ENCODE results near the gene E4F1. TPM values are rescaled to one million over a fixed set of nuclear protein-coding genes. Genes with fewer than 3 reads are reported as not detected.
"Not testable (repeated sequence)": the region's sequence is repeated elsewhere in the genome, so short reads cannot be mapped to it uniquely, and the experiment has no call there.

E4F1 gene
- total RNA-seq, 2 donors from 2014 or later: 15.5 to 19.3 TPM

DNA sequence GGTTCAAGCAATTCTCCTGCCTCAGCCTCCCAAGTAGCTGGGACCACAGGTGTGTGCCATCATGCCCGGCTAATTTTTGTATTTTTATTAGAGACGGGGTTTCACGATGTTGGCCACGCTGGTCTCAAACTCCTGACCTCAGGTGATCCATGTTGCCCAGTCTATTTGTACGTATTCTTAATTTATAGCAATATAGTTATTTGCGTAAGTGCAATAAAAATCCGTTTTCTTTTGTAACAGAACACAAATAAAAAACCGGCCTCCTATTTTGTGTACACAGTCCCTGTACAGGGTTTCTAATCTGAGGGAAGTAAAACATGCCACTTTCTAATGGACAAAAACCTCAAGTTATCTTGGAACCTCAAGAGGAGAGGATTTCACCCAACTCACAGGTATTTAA is 36.9 kb downstream of the E4F1 start:
- DNase-seq (ENCODE audit: low spot score): no peak
- intact Hi-C loops (cut with DNase I): no loop called here

DNA sequence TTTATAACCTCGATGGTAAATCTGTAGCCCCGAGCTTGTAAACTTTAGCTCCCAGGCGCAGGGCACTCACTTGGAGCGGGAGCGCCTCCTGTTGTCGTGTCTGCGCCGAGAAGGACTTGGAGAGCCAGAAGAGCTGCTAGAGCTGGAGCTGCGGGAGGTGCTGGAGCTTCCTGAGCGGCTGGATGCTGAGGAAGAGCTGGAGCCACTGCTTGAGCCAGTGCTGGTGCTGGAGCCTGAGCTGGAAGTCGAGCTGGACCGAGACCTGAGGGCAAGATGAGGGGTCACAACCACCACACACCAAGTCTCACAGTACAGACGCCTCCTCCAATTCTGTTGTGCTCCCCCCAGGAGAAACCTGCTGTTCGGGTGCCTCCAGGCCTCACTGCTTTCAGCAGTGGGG is 39.6 kb downstream of the E4F1 start:
- DNase-seq (ENCODE audit: low spot score); intact Hi-C loops (cut with DNase I): not testable (repeated sequence)

DNA sequence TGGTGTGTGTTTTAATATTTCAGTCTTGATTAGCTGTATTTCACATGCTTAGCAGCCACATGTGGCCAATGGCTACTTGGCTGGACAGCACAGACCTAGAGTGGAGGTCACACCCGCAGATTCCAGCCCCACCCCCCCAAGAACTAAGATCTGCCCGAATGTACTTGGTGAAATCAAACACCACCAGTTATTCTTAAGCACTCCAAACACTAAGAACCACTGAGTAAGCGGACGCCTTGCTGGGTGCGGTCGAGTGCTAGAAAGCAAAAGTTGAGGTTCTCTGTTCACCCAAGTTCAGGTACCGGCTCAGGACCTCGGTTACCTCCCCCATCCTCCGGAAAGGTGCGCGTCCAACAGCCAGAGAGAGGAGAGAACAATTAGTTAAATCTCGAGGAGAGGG is 43.5 kb downstream of the E4F1 start:
- DNase-seq (ENCODE audit: low spot score); intact Hi-C loops (cut with DNase I): not testable (repeated sequence)

DNA sequence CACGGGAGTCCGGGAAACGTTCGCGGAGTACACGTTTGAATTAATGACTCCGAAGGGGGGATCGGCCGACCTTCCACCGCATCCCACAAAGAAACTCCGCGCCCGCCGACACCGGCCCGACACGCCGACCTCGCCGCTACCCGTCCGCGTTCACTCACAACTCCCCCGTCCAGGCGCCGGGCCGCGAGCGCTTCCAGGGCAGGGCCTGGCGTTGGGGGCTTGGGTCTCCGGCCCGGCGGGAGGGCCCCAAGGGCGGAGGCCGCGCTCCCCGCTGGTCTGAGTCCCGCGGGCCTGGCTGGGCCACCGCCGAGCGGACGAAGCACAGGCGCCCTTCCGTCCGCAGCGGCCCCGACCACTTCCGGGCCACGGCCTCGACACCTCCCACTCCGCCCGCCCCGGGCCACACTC is 44.1 kb downstream of the E4F1 start:
- DNase-seq (ENCODE audit: low spot score); intact Hi-C loops (cut with DNase I): not testable (repeated sequence)

DNA sequence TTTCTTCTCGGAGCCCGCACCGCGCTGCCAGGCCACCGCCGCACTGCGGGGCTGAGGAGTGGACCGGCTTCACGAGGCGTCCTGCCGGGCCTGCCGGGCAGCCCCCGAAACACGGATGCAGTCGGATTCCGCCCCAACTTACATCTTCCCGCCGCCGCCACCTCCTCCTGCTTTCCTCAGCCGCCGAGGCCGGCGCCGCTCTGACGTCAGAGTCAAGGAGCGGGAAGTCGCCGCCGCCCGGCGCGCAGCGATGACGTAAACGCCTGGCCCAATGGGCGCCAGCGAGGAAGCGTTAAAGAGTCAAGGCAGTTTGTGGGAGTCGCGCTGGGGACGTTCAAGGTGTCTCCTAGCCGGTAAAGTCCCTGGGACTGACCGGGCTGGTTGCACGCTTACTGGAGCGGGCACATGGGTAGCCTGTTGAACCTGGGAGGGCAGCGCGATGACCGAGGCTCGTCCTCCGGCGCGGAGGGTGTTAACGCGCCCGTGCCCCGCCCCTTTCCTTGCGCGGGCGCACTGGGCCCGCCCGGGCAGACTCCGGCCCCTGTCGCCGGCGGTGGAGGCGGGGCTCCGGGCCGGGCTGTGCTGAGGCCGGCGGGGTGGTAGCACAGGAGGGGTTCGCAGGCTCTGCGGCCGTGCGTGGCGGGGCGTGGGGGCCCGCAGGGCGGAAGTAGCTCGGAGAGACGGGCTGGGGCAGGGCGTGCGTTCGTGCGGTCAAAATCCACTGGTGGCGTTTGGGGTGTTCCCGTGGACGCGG is 44.7 kb downstream of the E4F1 start, which contains the start of gene RNPS1:
TSS of gene RNPS1 (minus strand) at position 214 of the 754 bp plus-strand sequence. CDS start 3,483 bp downstream, outside the sequence.
- intact Hi-C loops (cut with DNase I): no loop called here

DNA sequence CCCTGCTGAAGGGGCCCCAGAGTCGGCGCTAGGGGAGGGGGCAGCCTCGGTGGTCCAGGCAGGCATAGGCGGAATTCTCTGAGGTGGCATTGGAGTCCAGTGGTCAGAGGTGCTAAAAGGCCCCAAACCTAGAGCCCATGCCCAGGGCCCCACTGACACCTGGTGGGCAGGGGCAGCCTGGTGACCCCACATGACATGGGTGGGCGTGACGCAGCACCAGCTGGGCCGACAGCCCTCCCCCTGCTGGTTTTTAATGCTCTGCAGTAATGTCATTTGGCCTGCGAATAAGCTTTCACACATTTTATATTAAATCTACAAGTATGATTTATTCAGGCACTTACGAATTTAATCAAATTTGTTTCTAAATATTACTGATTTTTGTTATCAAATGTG is 46.7 kb downstream of the E4F1 start:
- intact Hi-C loops (cut with DNase I): loop anchor here in 1 of 2 donors (10.0 kb wide), 2 partner anchors 45 to 105 kb away; partner anchors contain the start of gene E4F1
- no peak for DNase-seq (ENCODE audit: low spot score)

More for the DNA sequence above, 44.7 kb downstream of the E4F1 start, which contains the start of gene RNPS1:
- peak; percentile 99 for DNase-seq (ENCODE audit: low spot score)

DNA sequence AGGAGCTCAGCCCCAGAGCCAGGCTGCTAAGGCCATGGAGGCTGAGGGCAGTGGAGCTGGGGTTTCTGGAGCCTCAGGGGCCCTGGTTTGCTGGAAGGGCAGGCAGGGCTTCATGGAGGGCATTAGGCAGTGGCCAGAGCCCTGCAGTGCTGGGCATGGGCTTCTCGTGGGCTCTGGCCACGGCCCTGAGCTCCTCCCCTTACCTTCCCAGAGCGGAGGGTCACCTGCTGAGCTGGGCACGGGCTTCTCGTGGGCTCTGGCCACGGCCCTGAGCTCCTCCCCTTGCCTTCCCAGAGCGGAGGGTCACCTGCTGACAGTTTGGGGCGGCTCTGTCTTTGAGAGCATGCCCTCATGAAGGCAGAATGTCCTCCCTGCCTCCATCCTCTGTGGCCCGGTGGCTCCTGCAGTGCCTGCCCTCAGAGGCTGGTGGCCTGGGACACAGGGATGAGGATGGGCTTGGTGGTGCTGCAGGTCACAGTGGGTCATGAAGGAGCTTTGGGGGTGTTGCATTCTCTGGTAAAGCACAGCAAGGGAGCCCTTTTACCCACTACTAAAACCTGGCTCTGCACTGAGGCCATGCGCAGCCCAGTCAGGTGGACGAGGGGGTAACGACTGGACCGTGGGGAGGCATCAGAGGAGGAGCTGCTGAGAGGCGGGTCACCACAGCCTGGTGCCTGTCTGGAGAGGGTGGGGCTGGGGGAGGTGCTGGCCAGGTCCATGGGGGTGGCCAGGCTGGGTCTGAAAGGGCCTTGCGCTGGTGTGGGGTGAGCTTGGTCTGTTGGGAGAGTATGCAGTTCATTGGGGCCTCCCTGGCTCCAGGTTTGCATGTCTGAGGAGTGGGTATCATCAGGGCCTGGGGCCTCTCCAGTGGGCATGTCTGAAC is 47.4 kb downstream of the E4F1 start:
- no peak for DNase-seq (ENCODE audit: low spot score)
- intact Hi-C loops (cut with DNase I): loop anchor here in 1 of 2 donors (10.0 kb wide), 2 partner anchors 46 to 106 kb away; partner anchors contain the start of gene E4F1

DNA sequence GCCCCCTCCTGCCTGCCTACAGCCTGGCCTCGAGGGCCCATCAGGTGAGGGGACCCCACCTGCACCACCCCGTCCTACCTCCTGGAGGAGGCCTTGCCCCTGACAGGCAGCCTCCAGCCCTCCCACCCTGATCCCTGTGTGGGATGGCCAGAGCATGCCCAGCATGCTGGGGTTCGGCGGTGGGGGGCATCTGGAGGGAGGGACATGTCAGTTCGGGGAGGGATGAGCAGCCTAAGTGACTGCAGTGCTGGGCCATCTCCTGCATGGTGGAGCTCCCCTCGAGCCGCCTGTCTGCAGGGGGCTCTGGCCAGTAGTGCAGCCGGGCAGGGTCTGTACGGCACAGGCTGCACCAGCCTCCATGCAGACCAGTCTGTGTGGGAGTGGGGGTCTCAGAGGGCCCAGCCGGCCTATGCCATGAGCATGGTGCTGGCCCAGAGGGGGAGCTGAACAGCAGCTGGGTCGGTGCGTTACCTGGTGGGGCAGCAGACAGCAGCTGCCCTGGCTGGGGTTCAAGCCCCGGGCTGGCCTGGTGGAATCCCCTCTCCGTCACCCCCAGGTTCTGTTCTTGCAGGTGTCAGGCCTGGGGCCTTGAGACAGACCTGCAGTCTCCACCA is 48.6 kb downstream of the E4F1 start:
- intact Hi-C loops (cut with DNase I): loop anchor here in 1 of 2 donors (10.0 kb wide), 2 partner anchors 47 to 107 kb away; partner anchors contain the start of gene E4F1
- DNase-seq (ENCODE audit: low spot score): no peak

DNA sequence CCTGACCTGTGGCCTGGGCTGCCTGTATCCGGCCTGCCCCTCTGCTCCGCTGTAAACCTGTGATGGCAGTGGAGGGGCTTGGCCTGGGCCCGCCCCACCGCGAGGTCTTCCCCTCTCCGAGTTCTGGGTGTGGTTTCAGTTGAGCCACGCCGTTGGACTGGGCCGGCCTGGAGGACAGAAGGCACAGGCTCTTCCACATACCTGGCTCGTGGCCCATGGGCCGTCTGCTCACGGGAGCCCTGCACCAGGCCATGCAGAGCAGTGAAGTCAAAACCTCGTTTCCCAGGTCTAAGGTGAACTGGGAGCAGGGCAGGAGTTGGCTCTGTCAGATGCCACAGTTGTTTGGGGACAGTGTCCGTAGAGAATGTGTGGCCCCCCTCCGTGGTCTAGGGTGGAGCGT is 50.1 kb downstream of the E4F1 start:
- no peak for DNase-seq (ENCODE audit: low spot score)
- intact Hi-C loops (cut with DNase I): loop anchor here in 1 of 2 donors (10.0 kb wide), 2 partner anchors 49 to 109 kb away; partner anchors contain the start of gene E4F1

DNA sequence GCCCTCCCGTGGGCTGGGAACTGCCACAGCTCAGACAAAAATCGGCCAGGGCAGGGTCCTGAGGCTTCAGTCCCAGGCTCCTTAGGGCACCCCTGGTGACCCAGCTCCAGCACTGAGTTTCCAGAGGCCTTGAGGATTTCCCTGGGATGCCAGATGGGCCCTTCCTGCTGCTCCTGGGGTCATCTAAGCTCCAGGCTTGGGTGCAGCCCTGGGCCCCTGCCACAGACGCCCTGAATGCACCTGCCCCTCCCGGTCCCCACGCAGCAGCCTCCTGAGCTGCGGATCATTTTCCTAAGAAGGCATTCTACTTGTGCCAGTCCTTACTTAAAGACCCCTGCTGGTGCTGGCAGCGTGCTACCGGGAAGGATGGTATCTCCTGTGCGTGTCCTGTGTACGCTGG is 50.5 kb downstream of the E4F1 start:
- intact Hi-C loops (cut with DNase I): loop anchor here in 1 of 2 donors (10.0 kb wide), 2 partner anchors 49 to 109 kb away; partner anchors contain the start of gene E4F1

DNA sequence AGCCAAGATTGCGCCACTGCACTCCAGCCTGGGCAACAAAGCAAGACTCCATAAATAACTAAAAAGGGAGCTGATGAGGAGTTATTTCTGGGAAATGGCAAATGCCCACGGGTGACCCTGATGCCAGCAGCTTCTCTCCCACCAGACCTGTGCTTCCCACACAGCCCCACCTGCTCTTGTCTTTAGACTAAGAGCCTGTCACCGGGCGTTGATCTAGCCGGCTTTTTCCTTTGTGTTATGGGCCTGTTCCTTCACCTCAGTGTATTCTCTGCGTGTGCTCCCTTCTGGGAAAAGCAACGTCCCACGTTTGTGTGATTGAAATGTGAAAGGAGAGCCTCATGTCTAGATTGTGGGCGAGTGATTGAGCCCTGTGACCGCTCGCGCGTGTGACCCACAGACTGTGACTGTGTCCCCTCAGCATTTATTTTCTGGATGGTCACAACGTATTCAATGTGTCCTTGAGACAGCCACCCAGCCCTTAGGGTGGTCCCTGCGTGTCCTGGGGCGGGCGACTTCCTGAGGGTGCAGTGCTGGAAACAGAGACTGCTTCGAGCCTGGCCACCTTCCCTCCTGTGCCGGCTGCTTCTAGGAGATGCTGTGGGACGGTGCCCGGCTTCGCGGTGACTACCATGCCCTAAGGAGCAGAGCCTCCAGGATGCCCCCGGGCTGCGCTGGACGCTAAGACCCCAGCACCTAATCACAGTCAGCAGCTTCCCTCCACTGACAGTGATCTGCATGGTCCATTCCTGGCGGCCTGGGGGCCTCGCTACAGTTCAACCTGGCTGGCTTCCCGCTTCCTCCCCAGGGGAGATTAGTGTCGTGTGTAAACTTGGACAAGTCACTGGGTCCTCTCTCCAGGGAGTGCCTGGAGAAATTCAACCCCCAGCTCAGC is 52.3 kb downstream of the E4F1 start:
- intact Hi-C loops (cut with DNase I): loop anchor here in 1 of 2 donors (10.0 kb wide), 2 partner anchors 51 to 111 kb away; partner anchors contain the start of gene E4F1
- DNase-seq (ENCODE audit: low spot score): no peak

More for the DNA sequence above, 50.5 kb downstream of the E4F1 start:
- no peak for DNase-seq (ENCODE audit: low spot score)

DNA sequence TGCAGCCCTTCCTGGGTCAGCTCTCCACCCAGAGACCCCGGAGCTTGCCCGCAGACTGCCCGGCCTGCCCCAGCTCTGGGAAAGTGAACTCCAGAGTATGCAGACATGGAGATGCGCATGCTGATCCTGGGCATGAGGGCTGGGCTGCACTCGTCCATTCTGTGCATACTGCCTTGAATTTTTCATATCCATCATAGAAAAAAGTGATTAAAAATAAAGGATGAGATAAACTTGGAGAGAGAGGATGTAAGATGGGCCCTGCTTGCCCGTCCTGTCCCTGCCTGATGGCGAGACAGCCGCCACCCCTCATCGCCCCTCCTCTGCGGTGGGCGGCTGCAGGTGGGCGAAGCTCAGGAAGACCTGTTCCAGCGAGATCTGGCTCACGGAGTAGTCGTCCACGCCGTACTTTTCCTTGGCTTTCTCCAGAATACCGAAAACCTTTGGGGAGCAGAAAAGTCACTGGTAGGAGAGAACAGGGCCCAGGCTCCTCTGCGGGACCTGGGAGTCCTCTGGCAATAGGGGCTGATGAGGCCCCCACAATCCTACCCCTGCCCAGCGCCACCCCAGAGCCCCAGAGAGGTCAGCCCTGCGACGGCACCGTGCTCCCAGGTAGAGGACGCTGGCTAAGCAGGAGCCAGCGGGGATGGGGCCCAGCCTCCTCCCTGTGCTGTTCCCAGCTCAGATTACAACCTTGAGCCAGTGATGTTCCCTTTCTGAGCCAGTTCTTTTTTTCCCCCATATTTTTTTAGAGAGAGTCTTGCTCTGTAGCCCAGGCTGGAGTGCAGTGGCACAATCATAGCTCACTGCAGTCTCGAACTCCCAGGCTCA is 53.2 kb downstream of the E4F1 start:
- no peak for DNase-seq (ENCODE audit: low spot score)
- intact Hi-C loops (cut with DNase I): loop anchor here in 1 of 2 donors (10.0 kb wide), 2 partner anchors 52 to 112 kb away; partner anchors contain the start of gene E4F1

DNA sequence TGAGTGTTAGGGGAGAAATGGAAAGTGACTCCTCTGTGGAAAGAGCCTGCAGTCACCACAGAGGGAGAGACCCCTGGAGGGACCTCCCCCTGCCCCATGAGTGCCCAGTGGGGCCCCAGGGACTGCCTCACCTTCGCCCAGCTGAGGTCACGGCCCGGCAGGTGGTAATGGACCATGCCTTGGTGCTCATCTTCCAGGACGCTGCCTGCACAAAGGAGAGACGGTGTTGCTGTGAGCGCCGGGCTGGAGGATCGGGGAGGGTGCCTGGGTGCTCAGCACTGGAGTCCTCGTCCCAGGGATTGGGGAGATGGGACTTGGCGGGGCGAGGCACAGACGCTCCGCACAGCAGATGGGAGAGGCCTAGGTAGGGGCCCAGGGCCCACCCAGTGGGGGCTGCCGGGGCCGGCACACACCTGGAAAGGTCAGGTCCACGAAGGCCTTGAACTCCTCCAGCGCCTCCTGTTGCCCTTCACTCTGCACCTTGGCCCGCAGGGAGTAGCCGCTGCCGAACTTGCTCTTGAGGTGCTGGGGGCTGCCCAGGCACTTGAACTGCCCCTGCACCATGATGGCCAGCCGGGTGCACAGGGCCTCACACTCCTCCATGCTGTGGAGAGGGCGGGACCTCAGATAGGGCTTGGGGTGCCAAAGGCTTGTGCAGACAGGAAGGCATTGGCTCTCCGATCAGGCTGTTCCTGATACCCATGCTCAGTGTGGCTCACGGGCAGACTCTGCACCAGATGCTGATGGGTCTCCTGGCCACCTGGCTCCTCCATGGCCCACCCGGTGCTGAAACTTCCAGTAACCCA is 54.3 kb downstream of the E4F1 start:
- no peak for DNase-seq (ENCODE audit: low spot score)

DNA sequence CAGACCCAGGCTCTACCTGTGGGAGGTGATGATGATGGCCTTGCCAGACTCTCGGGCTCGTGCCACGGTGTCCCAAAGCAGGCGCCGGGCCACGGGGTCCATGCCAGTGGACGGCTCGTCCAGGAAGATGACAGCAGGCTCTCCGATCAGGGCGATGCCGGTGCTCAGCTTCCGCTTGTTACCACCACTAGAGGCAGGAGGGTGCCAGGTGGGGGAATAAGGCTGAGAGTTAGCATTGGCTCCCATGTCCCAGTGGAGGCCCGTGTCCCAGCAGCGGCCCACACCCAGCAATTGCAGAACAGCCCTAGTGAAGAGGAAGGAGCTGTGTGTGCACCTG is 54.8 kb downstream of the E4F1 start:
- intact Hi-C loops (cut with DNase I): loop anchor here in 1 of 2 donors (10.0 kb wide), 2 partner anchors 53 to 113 kb away; partner anchors contain the start of gene E4F1

More for the DNA sequence above, 54.3 kb downstream of the E4F1 start:
- intact Hi-C loops (cut with DNase I): loop anchor here in 1 of 2 donors (10.0 kb wide), 2 partner anchors 53 to 113 kb away; partner anchors contain the start of gene E4F1

DNA sequence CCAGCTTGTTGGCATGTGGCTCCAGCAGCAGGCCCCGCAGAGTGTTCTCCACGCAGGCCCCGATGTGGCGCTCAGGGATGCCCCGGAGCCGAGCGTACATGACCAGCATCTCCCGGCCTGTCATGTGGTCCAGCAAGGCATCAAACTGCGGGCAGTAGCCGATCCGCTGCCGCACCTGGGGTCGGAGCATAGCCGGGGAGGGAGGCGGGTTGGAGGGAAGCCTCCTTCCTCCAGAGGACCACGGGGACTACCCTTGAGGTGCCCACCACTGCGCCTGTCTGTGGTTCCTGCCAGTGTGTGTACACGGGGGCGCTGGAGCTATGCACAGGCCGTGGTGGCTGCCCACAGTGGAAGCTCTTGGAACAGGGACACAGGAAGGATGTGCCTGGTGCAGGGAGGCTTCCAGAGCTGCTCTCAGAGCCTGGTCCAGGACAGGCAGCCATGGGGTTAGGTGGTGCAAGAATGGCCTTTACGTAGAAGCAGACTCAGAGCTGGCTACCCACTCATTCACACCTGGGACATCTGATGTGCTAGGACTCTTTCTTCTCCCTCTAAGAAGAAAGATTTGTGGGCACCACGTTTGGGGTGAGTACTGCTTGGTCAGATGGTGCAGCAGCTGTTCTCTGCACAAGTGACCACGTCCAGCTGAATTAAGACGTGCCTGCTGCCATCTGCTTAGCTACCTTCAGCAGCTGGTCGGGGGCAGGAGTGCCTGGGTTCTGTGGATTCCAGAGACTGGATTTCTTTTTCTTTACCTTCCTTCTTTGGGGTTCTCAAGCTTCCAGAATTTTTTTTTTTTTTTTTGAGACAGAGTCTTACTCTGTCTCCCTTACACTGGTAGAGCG is 55.8 kb downstream of the E4F1 start:
- intact Hi-C loops (cut with DNase I): loop anchor here in 1 of 2 donors (10.0 kb wide), 2 partner anchors 54 to 114 kb away; partner anchors contain the start of gene E4F1
- DNase-seq (ENCODE audit: low spot score): no peak

More for the DNA sequence above, 54.8 kb downstream of the E4F1 start:
- DNase-seq (ENCODE audit: low spot score): no peak
